ENCODE results near the gene PIK3R2.

PIK3R2 gene

GRCh38 chr19:18167975-18168645, 15.1 kb downstream of the PIK3R2 start:
- no peak overlapping the region for H3K4me3 ChIP-seq (ENCODE audit: low read length)
- no peak for DNase-seq (ENCODE audit: low read depth, low spot score)

GRCh38 chr19:18168673-18169381, 15.9 kb downstream of the PIK3R2 start:
- no peak for DNase-seq (ENCODE audit: low read depth, low spot score)
- H3K4me3 ChIP-seq (ENCODE audit: low read length), result no peak overlapping the region

GRCh38 chr19:18170714-18171255, 17.8 kb downstream of the PIK3R2 start:
- DNase-seq (ENCODE audit: low read depth, low spot score), result no peak
- no peak overlapping the region for H3K4me3 ChIP-seq (ENCODE audit: low read length)

GRCh38 chr19:18171605-18172327, 18.8 kb downstream of the PIK3R2 start:
- no peak overlapping the region for H3K4me3 ChIP-seq (ENCODE audit: low read length)
- DNase-seq (ENCODE audit: low read depth, low spot score), result no peak

- no peak overlapping the region for H3K4me3 ChIP-seq (ENCODE audit: low read length)
- no peak for DNase-seq (ENCODE audit: low read depth, low spot score)
Measured at GRCh38 chr19:18172331-18173053, 19.5 kb downstream of the PIK3R2 start.

- H3K4me3 ChIP-seq (ENCODE audit: low read length), result peak overlapping the region; percentile 71
- no peak for DNase-seq (ENCODE audit: low read depth, low spot score)
Measured at GRCh38 chr19:18173054-18173571, 20.1 kb downstream of the PIK3R2 start.

- peak within 1 kb of the TSS; percentile 71 for H3K4me3 ChIP-seq (ENCODE audit: low read length)
- peak; percentile 39 for DNase-seq (ENCODE audit: low read depth, low spot score)
Measured at GRCh38 chr19:18173572-18174288, 20.8 kb downstream of the PIK3R2 start, which contains the start of gene IFI30. Gene IFI30, plus strand, starts transcription at chr19:18173813. Its CDS starts 29 bp downstream, at chr19:18173842.

GRCh38 chr19:18174983-18175382, 22.0 kb downstream of the PIK3R2 start:
- DNase-seq (ENCODE audit: low read depth, low spot score), result no peak
- H3K4me3 ChIP-seq (ENCODE audit: low read length), result no peak overlapping the region

- DNase-seq (ENCODE audit: low read depth, low spot score), result no peak
- H3K4me3 ChIP-seq (ENCODE audit: low read length), result no peak overlapping the region
Measured at GRCh38 chr19:18176367-18177310, 23.7 kb downstream of the PIK3R2 start.

- no peak overlapping the region for H3K4me3 ChIP-seq (ENCODE audit: low read length)
- no peak for DNase-seq (ENCODE audit: low read depth, low spot score)
Measured at GRCh38 chr19:18179957-18180356, 27.0 kb downstream of the PIK3R2 start.

- DNase-seq (ENCODE audit: low read depth, low spot score), result no peak
Measured at GRCh38 chr19:18183529-18183928, 30.6 kb downstream of the PIK3R2 start.

GRCh38 chr19:18185538-18185937, 32.6 kb downstream of the PIK3R2 start:
- DNase-seq (ENCODE audit: low read depth, low spot score), result no peak
- H3K4me3 ChIP-seq (ENCODE audit: low read length), result no peak overlapping the region

More at GRCh38 chr19:18183529-18183928, 30.6 kb downstream of the PIK3R2 start:
- H3K4me3 ChIP-seq (ENCODE audit: low read length), result no peak overlapping the region

GRCh38 chr19:18190278-18190677, 37.3 kb downstream of the PIK3R2 start:
- H3K4me3 ChIP-seq (ENCODE audit: low read length), result no peak overlapping the region
- DNase-seq (ENCODE audit: low read depth, low spot score), result no peak

- peak overlapping the region; percentile 73 for H3K4me3 ChIP-seq (ENCODE audit: low read length)
- DNase-seq (ENCODE audit: low read depth, low spot score), result no peak
Measured at GRCh38 chr19:18191640-18192062, 38.7 kb downstream of the PIK3R2 start.

GRCh38 chr19:18192673-18193387, 39.9 kb downstream of the PIK3R2 start, which contains the start of gene MPV17L2:
Gene MPV17L2, plus strand, starts transcription at chr19:18193218. Its CDS starts 64 bp downstream, at chr19:18193282.
- peak within 1 kb of the TSS; percentile 87 for H3K4me3 ChIP-seq (ENCODE audit: low read length)
- peak; percentile 100 for DNase-seq (ENCODE audit: low read depth, low spot score)

- DNase-seq (ENCODE audit: low read depth, low spot score), result no peak
- H3K4me3 ChIP-seq (ENCODE audit: low read length), result peak overlapping the region; percentile 87
Measured at GRCh38 chr19:18193388-18194180, 40.6 kb downstream of the PIK3R2 start.
